ENCODE measurements around the gene ACSL6.

DNA sequence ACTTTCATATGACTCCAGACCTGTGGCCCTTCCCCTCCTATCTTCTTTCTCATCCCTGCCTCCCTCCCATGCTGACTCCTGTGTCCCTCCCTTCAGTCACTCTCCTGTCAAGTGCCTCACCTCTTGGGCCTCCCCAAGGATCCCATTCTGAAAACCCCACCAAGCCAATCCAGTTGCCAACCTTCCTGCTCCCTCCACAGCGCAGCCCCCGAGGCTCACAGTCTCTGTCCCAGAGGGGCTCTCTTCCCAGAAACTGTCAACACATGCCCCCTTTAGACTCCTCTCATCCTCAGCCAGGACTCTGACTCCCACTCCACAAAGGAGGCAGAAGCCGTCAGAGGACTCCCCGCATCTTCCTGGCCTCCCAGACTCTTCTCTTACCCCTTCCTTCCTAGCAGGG, 30.8 kb downstream of the ACSL6 start:
- TF ChIP-seq, protein P1, sequence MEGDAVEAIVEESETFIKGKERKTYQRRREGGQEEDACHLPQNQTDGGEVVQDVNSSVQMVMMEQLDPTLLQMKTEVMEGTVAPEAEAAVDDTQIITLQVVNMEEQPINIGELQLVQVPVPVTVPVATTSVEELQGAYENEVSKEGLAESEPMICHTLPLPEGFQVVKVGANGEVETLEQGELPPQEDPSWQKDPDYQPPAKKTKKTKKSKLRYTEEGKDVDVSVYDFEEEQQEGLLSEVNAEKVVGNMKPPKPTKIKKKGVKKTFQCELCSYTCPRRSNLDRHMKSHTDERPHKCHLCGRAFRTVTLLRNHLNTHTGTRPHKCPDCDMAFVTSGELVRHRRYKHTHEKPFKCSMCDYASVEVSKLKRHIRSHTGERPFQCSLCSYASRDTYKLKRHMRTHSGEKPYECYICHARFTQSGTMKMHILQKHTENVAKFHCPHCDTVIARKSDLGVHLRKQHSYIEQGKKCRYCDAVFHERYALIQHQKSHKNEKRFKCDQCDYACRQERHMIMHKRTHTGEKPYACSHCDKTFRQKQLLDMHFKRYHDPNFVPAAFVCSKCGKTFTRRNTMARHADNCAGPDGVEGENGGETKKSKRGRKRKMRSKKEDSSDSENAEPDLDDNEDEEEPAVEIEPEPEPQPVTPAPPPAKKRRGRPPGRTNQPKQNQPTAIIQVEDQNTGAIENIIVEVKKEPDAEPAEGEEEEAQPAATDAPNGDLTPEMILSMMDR (IDR thresholded peaks at IDR 0.05; ENCODE audit: low read depth, low read length, poor library complexity, severe bottlenecking): no peak
- TF ChIP-seq EZH2phosphoT487 (IDR thresholded peaks at IDR 0.05; ENCODE audit: borderline replicate concordance, low read length): no peak
